ENCODE measurements around the gene DSN1.

The DSN1 gene

GRCh38 chr20:36752582-36752981 lies 21.0 kb downstream of the DSN1 start:
- DNase-seq = no peak

DNA sequence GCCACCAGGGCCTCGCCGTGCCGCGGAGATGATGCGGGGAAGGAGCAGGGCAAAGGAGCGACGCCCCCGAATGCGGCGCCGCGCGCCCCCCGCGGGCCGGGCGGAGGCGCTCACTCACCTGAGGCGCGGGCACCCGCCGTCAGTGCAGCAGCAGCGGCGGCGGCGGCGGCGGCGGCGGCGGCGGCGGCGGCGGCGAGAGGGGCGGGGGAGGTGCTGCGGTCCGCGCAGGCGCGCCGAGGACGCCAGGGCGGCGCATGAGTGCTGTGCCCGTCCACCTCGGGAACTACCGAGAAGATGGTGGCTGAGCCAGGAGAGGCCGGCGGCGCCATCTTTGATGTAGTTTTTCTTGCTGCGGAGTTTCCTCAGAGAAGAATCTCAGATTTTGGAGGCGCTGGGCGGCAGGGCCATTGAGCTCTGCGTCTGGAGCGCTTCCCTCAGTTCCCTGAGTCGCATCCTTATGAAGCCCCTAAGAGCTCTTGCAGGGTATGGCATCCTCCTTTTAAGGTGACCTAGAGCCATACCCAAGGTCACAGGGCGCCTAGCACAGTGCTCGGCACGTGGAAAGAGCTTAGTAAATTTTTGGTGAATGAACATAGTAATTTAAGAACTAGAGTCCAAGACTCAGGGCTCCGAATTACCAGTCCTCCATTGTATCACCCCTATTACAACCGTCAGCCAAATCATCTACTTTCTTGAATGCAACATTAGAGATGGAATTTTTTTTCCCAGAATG lies 27.5 kb downstream of the DSN1 start, which contains the start of gene NDRG3:
NDRG3 (minus strand) TSS at position 164 of the 733 bp plus-strand sequence. CDS start 24,355 bp downstream, outside the sequence.
- DNase-seq = peak; percentile 92

GRCh38 chr20:36745234-36745926 lies 28.2 kb downstream of the DSN1 start:
- peak; percentile 55 for DNase-seq

DNA sequence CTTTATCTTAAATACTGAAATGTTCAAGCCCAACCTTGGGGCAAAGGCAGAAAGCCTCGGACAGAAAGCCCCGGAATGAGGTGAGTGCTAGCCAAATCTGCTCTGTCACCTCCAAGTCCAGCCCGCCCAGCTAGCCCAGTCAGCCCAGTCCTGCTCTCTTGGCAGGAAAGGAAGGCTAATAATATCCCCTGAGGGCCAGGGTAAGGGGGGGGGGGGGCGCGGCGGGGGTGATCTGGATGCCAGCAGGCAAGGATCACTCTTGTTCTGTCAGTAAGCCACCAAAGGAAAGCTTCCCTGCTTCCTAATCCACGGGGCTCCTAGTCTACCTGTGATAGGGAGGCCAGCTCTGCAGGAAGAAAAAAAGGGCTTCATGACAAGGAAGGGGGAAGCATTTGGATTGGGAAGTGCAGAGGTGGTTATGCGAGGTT lies 28.8 kb downstream of the DSN1 start:
- DNase-seq = no peak

DNA sequence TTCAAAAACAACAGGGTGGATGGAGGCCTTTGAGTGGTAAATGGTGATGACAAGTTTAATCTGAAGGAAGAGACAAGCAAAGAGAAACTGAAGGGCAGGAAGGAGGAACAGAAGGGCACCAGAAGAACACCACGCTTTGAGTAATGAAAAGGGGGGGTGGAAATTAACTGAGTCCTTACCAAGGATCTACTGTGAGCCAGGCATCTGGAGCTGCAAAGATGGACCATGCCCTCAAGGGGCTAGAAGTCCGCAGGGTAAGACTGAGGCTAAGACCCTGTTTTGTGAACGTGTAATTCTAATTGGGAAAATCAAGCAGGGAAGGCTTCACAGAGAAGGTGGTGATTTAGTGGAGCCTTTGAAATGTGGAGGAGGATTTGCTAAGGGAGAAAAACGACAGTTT lies 29.3 kb downstream of the DSN1 start:
- no peak for DNase-seq

GRCh38 chr20:36742558-36742957 lies 31.0 kb downstream of the DSN1 start:
- DNase-seq = no peak

DNA sequence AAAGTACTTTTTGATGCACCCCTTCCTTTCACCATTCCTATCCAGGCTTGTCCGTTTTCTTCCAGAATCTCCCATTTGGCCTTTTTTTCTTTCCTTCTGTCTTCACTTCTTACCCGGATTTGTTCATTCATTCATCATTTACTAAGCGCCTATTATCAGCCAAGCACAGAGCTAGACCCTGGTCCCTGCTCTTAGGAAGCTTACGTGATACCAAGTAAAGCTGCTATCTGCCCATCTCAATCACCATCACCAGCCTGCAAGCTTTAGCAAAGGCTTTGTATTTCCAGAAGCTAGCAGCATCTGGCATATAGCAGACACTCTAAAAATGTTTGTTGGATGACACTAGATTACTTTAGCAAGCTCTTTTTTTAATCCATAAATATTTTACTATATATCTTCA lies 32.5 kb downstream of the DSN1 start:
- DNase-seq = no peak

- no peak for DNase-seq
These were observed 36.4 kb downstream of the DSN1 start for GRCh38 chr20:36737183-36737499.

DNA sequence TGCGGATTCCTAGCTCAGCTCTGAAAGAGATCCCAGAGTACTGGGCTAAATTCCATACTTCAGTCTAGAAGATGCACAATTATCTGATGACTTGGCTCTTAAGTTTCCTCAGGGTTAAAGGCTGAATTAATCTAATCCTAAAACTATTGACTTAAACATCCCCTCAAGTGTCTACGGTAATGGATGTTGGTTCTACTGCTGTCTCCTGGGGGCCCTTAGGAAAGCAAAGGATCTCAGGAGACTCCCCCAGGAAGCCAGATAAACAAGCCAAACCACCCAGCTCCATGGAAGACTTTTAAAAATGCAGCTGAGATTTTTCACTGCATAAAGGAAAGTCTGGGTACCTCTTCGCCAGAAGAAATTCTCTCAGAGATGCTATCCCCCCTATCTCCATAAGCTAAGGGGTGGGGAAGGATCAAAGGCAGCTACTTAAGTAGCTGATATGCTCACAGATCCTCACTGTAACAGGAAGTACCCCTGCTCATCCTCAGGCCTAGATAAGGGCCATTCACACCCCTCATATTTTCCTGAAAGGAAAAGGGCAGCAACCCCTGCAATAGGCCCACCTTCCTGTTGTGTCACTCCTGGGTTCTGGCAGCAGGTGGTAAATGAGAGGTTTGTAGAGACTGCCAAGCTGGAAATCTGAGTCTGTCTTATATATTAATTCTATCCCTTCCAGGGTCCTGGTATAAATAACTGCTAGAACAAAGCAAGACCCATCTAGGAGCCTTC lies 36.9 kb downstream of the DSN1 start:
- DNase-seq = no peak

DNA sequence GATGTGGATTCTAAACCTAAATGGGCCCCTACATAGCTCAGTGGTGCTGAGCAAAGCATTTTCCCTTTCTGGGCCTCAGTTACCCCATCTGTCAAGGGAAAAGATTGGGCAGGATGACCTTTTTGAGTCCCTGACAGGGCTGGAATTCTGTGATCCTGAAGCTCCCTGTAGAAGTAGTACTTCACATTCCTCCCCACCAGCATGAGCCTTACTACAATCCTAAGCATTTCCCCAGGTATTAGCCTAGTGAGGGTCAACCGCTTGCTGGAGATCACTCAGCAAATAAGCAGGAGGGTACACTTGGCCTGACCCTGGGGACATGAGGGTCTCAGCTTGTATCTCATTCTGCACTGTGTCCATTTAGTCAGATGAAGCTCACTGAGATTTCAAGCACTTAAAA lies 41.1 kb downstream of the DSN1 start:
- DNase-seq = no peak

GRCh38 chr20:36728986-36729385 lies 44.6 kb downstream of the DSN1 start:
- no peak for DNase-seq

GRCh38 chr20:36726168-36726567 lies 47.4 kb downstream of the DSN1 start:
- DNase-seq = no peak

DNA sequence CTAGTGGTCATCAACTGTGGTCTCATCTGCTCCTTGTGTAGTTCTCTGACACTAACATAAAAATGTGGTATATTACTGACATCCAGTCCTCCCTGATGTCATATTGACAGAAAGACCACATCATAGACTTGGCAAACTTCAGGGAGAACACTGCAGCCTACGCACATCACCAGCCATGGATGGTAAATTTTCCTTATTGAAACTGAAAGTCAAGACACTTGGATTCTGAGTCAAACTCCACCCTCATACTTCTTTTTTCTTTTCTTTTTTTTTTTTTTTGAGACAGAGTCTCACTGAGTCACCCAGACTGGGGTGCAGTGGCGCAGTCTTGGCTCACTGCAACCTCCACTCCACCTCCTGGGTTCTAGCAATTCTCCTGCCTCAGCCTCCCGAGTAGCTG lies 53.1 kb downstream of the DSN1 start:
- no peak for DNase-seq

DNA sequence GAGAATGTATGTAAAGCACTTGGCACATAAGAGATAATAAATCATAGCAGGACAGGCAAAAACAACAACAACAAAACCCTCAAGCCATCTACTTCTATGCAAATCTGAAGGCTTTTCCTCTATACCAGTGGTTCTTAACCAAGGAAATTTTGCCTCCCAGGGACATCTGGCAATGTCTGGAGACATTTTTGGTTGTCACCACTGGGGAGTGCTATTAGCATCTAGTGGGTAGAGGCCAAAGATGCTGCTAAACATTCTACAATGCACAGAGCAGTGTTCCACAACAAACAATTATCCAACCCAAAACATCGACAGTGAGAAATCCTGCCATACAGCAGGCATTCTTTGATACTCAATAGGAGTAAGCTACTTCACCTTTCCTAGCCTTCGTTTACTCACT lies 55.9 kb downstream of the DSN1 start:
- DNase-seq = no peak

GRCh38 chr20:36717021-36717420 lies 56.5 kb downstream of the DSN1 start:
- no peak for DNase-seq

DNA sequence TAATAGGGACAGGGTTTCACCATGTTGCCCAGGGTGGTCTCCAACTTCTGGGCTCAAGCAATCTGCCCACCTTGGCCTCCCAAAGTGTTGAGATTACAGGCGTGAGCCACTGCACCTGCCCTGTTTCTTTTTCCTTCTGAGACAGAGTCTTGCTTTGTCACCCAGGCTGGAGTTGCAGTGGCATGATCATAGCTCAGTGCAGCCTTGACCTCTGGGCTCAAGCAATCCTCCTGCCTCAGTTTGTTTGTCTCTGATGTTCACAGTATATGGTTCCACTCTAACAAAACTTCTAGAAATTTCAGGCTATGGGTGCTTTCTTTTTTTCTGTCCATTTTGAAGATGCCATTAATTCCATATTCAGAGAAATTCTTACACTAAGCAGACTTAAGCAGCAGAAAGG lies 60.8 kb downstream of the DSN1 start:
- DNase-seq = no peak

- no peak for DNase-seq
These were observed 64.4 kb downstream of the DSN1 start for GRCh38 chr20:36709126-36709525.

- DNase-seq = no peak
These were observed 70.0 kb downstream of the DSN1 start for GRCh38 chr20:36703530-36703929.

Measured in NCI-H510A treated with DMSO at 0.1 percent for 48 hours (cell line).